ENCODE measurements around the gene DCST1.

Gene DCST1

GRCh38 chr1:155040358-155041093, 6.9 kb downstream of the DCST1 start:
- H3K4me3 ChIP-seq (ENCODE audit: low read length) = no peak overlapping the region
- no peaks in the 10 kb centered on the region for H3K9me3 ChIP-seq (replicated peaks; ENCODE audit: low read length)
- no peak overlapping the region for H3K9ac ChIP-seq (ENCODE audit: low read depth, low read length)
- H3K36me3 ChIP-seq (ENCODE audit: insufficient read depth, low read length) = no peaks in the 10 kb centered on the region
- no peak overlapping the region for H3K4me2 ChIP-seq (ENCODE audit: low read length)
- H3K4me1 ChIP-seq (ENCODE audit: control insufficient read depth, insufficient read depth, low read length) = peaks cover 14% of the 10 kb centered on the region
- H3K27me3 ChIP-seq (ENCODE audit: control insufficient read depth, insufficient read depth, low read length) = peaks cover 5% of the 10 kb centered on the region

GRCh38 chr1:155042789-155043188, 9.2 kb downstream of the DCST1 start:
- H3K27me3 ChIP-seq (ENCODE audit: control insufficient read depth, insufficient read depth, low read length) = peaks cover 3% of the 10 kb centered on the region
- peaks cover 14% of the 10 kb centered on the region for H3K4me1 ChIP-seq (ENCODE audit: control insufficient read depth, insufficient read depth, low read length)
- no peak overlapping the region for H3K4me2 ChIP-seq (ENCODE audit: low read length)
- H3K36me3 ChIP-seq (ENCODE audit: insufficient read depth, low read length) = no peaks in the 10 kb centered on the region
- no peak overlapping the region for H3K4me3 ChIP-seq (ENCODE audit: low read length)
- H3K9ac ChIP-seq (ENCODE audit: low read depth, low read length) = no peak overlapping the region
- no peaks in the 10 kb centered on the region for H3K9me3 ChIP-seq (replicated peaks; ENCODE audit: low read length)

- Histone ChIP-seq H3K27me3 (ENCODE audit: control insufficient read depth, insufficient read depth, low read length) (peaks cover 3% of the 10 kb centered on the region), H3K9me3 (replicated peaks; ENCODE audit: low read length) (no peaks in the 10 kb centered on the region), H3K4me2 (ENCODE audit: low read length) (no peak overlapping the region), H3K36me3 (ENCODE audit: insufficient read depth, low read length) (no peaks in the 10 kb centered on the region), H3K9ac (ENCODE audit: low read depth, low read length) (no peak overlapping the region), H3K4me3 (ENCODE audit: low read length) (no peak overlapping the region), H3K4me1 (ENCODE audit: control insufficient read depth, insufficient read depth, low read length) (peaks cover 14% of the 10 kb centered on the region)
Measured at GRCh38 chr1:155043301-155043702, 9.7 kb downstream of the DCST1 start.

- Histone ChIP-seq H3K27me3 (ENCODE audit: control insufficient read depth, insufficient read depth, low read length) (peaks cover 3% of the 10 kb centered on the region), H3K4me2 (ENCODE audit: low read length) (no peak overlapping the region), H3K4me3 (ENCODE audit: low read length) (no peak overlapping the region), H3K36me3 (ENCODE audit: insufficient read depth, low read length) (no peaks in the 10 kb centered on the region), H3K9ac (ENCODE audit: low read depth, low read length) (no peak overlapping the region), H3K4me1 (ENCODE audit: control insufficient read depth, insufficient read depth, low read length) (peaks cover 13% of the 10 kb centered on the region), H3K9me3 (replicated peaks; ENCODE audit: low read length) (no peaks in the 10 kb centered on the region)
Measured at GRCh38 chr1:155043793-155044192, 10.2 kb downstream of the DCST1 start.

- Histone ChIP-seq H3K9me3 (replicated peaks; ENCODE audit: low read length) (no peaks in the 10 kb centered on the region), H3K4me2 (ENCODE audit: low read length) (no peak overlapping the region), H3K27me3 (ENCODE audit: control insufficient read depth, insufficient read depth, low read length) (peaks cover 1% of the 10 kb centered on the region), H3K9ac (ENCODE audit: low read depth, low read length) (no peak overlapping the region), H3K4me3 (ENCODE audit: low read length) (no peak overlapping the region), H3K36me3 (ENCODE audit: insufficient read depth, low read length) (no peaks in the 10 kb centered on the region), H3K4me1 (ENCODE audit: control insufficient read depth, insufficient read depth, low read length) (peaks cover 9% of the 10 kb centered on the region)
Measured at GRCh38 chr1:155044365-155044764, 10.7 kb downstream of the DCST1 start.

- H3K4me2 ChIP-seq (ENCODE audit: low read length) = no peak overlapping the region
- no peak overlapping the region for H3K4me3 ChIP-seq (ENCODE audit: low read length)
- no peaks in the 10 kb centered on the region for H3K36me3 ChIP-seq (ENCODE audit: insufficient read depth, low read length)
- H3K9me3 ChIP-seq (replicated peaks; ENCODE audit: low read length) = no peaks in the 10 kb centered on the region
- no peaks in the 10 kb centered on the region for H3K27me3 ChIP-seq (ENCODE audit: control insufficient read depth, insufficient read depth, low read length)
- peaks cover 15% of the 10 kb centered on the region for H3K4me1 ChIP-seq (ENCODE audit: control insufficient read depth, insufficient read depth, low read length)
- no peak overlapping the region for H3K9ac ChIP-seq (ENCODE audit: low read depth, low read length)
Measured at GRCh38 chr1:155044812-155045657, 11.4 kb downstream of the DCST1 start.

- Histone ChIP-seq H3K9me3 (replicated peaks; ENCODE audit: low read length) (no peaks in the 10 kb centered on the region), H3K9ac (ENCODE audit: low read depth, low read length) (no peak overlapping the region), H3K27me3 (ENCODE audit: control insufficient read depth, insufficient read depth, low read length) (no peaks in the 10 kb centered on the region), H3K4me3 (ENCODE audit: low read length) (no peak overlapping the region), H3K4me2 (ENCODE audit: low read length) (no peak overlapping the region), H3K4me1 (ENCODE audit: control insufficient read depth, insufficient read depth, low read length) (peaks cover 36% of the 10 kb centered on the region), H3K36me3 (ENCODE audit: insufficient read depth, low read length) (peaks cover 6% of the 10 kb centered on the region)
Measured at GRCh38 chr1:155048449-155049334, 15.1 kb downstream of the DCST1 start.

GRCh38 chr1:155049651-155050559, 16.3 kb downstream of the DCST1 start:
- Histone ChIP-seq H3K36me3 (ENCODE audit: insufficient read depth, low read length) (peaks cover 13% of the 10 kb centered on the region), H3K4me2 (ENCODE audit: low read length) (peak overlapping the region; percentile 97), H3K9me3 (replicated peaks; ENCODE audit: low read length) (no peaks in the 10 kb centered on the region), H3K4me1 (ENCODE audit: control insufficient read depth, insufficient read depth, low read length) (peaks cover 32% of the 10 kb centered on the region), H3K9ac (ENCODE audit: low read depth, low read length) (peak overlapping the region; percentile 76), H3K27me3 (ENCODE audit: control insufficient read depth, insufficient read depth, low read length) (no peaks in the 10 kb centered on the region), H3K4me3 (ENCODE audit: low read length) (peak overlapping the region; percentile 84)

GRCh38 chr1:155050560-155051341, 17.1 kb downstream of the DCST1 start, which contains the start of gene ADAM15:
Gene ADAM15 (plus strand): TSS chr1:155051316. CDS start chr1:155051387, 71 bp downstream.
- H3K9ac ChIP-seq (ENCODE audit: low read depth, low read length) = peak within 1 kb of the TSS; percentile 84

GRCh38 chr1:155051342-155051776, 17.7 kb downstream of the DCST1 start:
- peak overlapping the region; percentile 84 for H3K4me3 ChIP-seq (ENCODE audit: low read length)
- H3K4me2 ChIP-seq (ENCODE audit: low read length) = peak overlapping the region; percentile 97
- H3K4me1 ChIP-seq (ENCODE audit: control insufficient read depth, insufficient read depth, low read length) = peaks cover 27% of the 10 kb centered on the region
- H3K9me3 ChIP-seq (replicated peaks; ENCODE audit: low read length) = no peaks in the 10 kb centered on the region
- H3K36me3 ChIP-seq (ENCODE audit: insufficient read depth, low read length) = peaks cover 23% of the 10 kb centered on the region
- H3K9ac ChIP-seq (ENCODE audit: low read depth, low read length) = peak overlapping the region; percentile 84
- no peaks in the 10 kb centered on the region for H3K27me3 ChIP-seq (ENCODE audit: control insufficient read depth, insufficient read depth, low read length)

More at GRCh38 chr1:155050560-155051341, 17.1 kb downstream of the DCST1 start, which contains the start of gene ADAM15:
- Histone ChIP-seq H3K36me3 (ENCODE audit: insufficient read depth, low read length) (peaks cover 17% of the 10 kb centered on the region), H3K9me3 (replicated peaks; ENCODE audit: low read length) (no peaks in the 10 kb centered on the region), H3K4me1 (ENCODE audit: control insufficient read depth, insufficient read depth, low read length) (peaks cover 27% of the 10 kb centered on the region), H3K27me3 (ENCODE audit: control insufficient read depth, insufficient read depth, low read length) (no peaks in the 10 kb centered on the region), H3K4me3 (ENCODE audit: low read length) (peak within 1 kb of the TSS; percentile 84), H3K4me2 (ENCODE audit: low read length) (peak within 1 kb of the TSS; percentile 97)

Data from skeletal muscle satellite cell (primary cell).